Activated T-cell treated with anti-CD3 and anti-CD28 coated beads, Interleukin-2, amount 50 U/mL, for 72 hours (primary cell): ENCODE results near the gene MRPS31. TPM values are rescaled to one million over a fixed set of nuclear protein-coding genes. Genes with fewer than 3 reads are reported as not detected.
"Not testable (repeated sequence)": the region's sequence is repeated elsewhere in the genome, so short reads cannot be mapped to it uniquely, and the experiment has no call there.

Source experiments
- ATAC-seq, 2 donors: fragments of 150-1000 bp; cut with Tn5 transposase; replicated peaks in 1 of 2; 2 replicates each; pipeline ENCODE4 v1.10.0; 2021; ENCODE audit warnings: moderate library complexity in 2 of 2, mild to moderate bottlenecking in 1 of 2
- DNase-seq, 2 donors: peaks; one replicate each; pipeline ENCODE4 v3.0.0; 2021 to 2022; ENCODE audit warnings: mixed read lengths in 1 of 2
- H3K27ac Mint-ChIP-seq: one replicate; pipeline ENCODE4 v1.8.0; 2022; ENCODE audit warnings: mild to moderate bottlenecking, moderate library complexity, mixed read lengths
- H3K27me3 Mint-ChIP-seq: one replicate; pipeline ENCODE4 v1.8.0; 2022; ENCODE audit warnings: low read depth, mixed read lengths
- H3K36me3 Mint-ChIP-seq, 2 donors: one replicate each; pipeline ENCODE4 v1.8.0; 2022; ENCODE audit warnings: mixed read lengths in 2 of 2, mild to moderate bottlenecking in 1 of 2; ENCODE audit not compliant: insufficient read depth in 2 of 2
- H3K4me1 Mint-ChIP-seq: one replicate; pipeline ENCODE4 v1.8.0; 2022; ENCODE audit warnings: low read depth, mixed read lengths
- H3K4me3 Mint-ChIP-seq, 2 donors: one replicate each; pipeline ENCODE4 v1.8.0; 2022; ENCODE audit warnings: mild to moderate bottlenecking in 2 of 2, mixed read lengths in 2 of 2, moderate library complexity in 2 of 2
- H3K9me3 Mint-ChIP-seq, 2 donors: one replicate each; pipeline ENCODE4 v1.8.0; 2022; ENCODE audit warnings: mixed read lengths in 2 of 2
- total RNA-seq, 2 donors: library from RNA; stranded (reverse); gene quantifications; one replicate each; pipeline ENCODE4 v1.2.3, GENCODE V29; 2022

Gene MRPS31
- total RNA-seq, 2 donors from 2014 or later = 47.8 to 52.3 TPM

DNA sequence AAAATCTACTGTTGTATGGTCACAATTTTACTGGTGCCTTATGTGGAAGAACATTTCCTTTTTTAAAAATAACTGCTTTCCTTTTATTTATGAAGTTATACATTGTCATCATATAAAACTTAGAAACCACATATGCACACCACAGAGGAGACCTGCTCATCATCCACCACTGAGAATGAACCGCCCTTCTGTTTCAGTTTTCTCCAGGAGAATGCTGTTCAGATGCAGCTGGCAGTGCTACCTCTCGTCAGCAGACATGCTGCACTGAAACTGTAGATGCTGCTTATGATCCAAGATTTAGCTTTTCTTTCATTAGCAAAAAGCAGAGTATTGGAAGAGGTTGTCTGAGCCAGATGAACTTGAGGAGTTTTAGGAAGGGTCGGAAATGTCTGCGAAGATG is 28.5 kb upstream of the MRPS31 start:
- ATAC-seq = no peak
- Mint-ChIP-seq H3K4me1 (peaks cover 12% of the 10 kb centered on the region), H3K4me3 (no peak overlapping the region), H3K27ac (no peak overlapping the region), H3K9me3 (no peaks in the 10 kb centered on the region), H3K36me3 (peaks cover 0 to 3% of the 10 kb centered on the region in 2 donors), H3K27me3 (no peaks in the 10 kb centered on the region)
- DNase-seq = no peak

DNA sequence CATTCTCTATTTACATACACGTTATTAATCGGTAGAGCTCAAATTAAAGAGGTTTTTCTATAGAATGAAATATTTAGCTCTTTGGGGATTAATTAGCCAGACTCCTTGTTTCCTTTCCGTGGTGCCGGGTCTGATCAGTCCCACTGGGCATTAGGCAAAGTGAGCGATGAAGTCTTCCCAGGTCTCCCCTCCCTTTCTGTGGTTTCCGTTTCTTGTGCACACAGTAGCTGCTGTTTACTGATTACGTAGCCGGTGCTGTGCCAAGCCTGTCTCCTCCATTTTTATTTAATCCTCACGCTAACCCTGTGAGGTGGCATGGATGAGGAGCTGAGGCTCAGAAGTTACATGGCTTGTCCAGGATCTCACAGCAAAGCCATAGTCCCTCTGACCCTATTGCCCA is 27.4 kb upstream of the MRPS31 start:
- Mint-ChIP-seq H3K27ac (no peak overlapping the region), H3K36me3 (peaks cover 0 to 3% of the 10 kb centered on the region in 2 donors), H3K4me1 (peaks cover 16% of the 10 kb centered on the region), H3K27me3 (no peaks in the 10 kb centered on the region), H3K9me3 (no peaks in the 10 kb centered on the region), H3K4me3 (peak overlapping the region in 1 of 2 donors; percentile 37)
- no peak for DNase-seq
- ATAC-seq = peak in 1 of 2 donors; percentile 50

DNA sequence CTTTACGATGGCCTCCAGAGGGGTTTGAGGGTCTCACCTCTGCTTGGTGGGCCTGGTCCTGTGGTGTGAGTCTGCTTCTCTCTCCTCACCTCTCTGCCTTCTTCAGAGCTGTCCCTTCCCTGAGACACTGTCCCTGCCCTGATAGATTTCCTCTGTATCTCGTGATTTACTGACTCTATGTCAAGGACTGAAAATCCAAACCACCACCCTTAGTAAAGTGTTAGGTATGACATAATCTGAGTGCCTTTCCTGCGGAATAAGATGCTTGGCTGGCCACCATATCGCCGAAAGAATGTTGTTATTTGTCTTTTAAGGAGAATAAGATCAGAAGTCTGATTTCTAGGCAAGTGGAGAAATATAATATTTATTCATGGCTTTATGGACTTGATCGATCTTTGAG is 25.7 kb upstream of the MRPS31 start:
- Mint-ChIP-seq H3K36me3 (peaks cover 0 to 3% of the 10 kb centered on the region in 2 donors), H3K4me3 (no peak overlapping the region), H3K27ac (peak overlapping the region; percentile 21), H3K4me1 (peaks cover 26% of the 10 kb centered on the region), H3K27me3 (no peaks in the 10 kb centered on the region), H3K9me3 (no peaks in the 10 kb centered on the region)
- ATAC-seq (no peak), DNase-seq (no peak)

DNA sequence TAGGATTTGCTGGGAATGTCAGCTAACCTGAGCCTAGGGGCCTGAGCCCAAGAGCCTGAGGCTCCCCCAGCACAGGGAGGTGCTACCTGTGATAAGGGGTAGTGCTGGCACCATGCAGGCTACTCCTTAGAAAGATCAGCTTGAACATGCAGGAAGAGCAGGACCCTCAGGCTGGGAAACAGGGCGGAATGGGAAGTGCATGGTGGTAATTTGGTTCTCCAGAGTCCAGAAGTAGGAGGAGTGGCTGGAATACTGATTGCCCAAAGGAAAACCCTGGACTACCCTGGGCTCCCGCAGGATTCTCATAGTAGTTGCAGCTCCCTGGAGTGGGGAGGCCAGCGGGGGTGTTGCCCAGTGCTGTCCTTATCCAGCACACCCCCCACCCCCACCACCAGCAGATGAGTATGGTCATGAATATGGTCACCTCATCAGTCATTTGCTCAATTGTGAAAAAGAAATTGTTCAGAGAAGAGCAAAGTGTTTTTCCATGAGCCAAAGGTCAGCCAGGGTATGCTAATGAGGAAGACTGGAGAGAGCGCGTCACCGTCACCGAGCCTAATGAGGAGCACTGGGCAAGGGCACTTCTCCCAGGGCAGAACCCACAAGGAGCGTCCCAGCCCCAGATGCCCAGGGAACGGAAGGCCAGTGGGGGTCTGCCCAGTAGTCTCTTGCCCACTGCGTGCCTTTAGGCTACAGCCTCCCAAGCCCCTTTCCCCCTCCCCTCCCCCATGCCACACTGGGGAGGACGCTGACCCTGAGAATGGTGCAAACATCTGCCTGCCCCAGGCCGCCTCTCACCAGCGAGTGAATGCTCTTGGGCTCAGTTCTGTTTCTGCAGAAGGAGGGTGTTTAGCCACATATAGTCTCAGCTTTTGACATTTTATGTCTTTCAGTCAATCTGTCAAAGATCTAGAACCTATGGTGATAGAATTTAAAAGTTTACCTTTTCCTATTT is 23.7 kb upstream of the MRPS31 start:
- DNase-seq (no peak), ATAC-seq (no peak)
- Mint-ChIP-seq H3K9me3 (no peaks in the 10 kb centered on the region), H3K4me1 (peaks cover 39% of the 10 kb centered on the region), H3K27ac (no peak overlapping the region), H3K27me3 (no peaks in the 10 kb centered on the region), H3K36me3 (peaks cover 0 to 3% of the 10 kb centered on the region in 2 donors), H3K4me3 (no peak overlapping the region)

DNA sequence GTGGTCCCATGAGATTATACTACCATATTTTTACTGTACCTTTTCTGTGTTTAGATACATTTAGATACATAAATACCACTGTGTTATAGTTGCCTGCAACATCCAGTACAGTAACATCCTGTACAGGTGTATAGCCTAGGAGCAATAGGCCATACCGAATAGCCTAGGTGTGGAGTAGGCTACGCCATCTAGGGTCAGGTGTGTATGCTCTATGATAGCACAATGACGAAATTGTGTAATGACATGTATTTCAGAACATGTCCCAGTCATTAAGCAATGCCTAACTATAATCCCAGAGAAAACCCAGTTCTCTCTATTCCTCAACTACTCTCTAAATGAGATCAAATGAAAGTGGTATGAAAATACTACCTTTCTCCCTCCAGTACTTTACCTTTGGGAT is 22.3 kb upstream of the MRPS31 start:
- no peak overlapping the region for H3K4me3 Mint-ChIP-seq

DNA sequence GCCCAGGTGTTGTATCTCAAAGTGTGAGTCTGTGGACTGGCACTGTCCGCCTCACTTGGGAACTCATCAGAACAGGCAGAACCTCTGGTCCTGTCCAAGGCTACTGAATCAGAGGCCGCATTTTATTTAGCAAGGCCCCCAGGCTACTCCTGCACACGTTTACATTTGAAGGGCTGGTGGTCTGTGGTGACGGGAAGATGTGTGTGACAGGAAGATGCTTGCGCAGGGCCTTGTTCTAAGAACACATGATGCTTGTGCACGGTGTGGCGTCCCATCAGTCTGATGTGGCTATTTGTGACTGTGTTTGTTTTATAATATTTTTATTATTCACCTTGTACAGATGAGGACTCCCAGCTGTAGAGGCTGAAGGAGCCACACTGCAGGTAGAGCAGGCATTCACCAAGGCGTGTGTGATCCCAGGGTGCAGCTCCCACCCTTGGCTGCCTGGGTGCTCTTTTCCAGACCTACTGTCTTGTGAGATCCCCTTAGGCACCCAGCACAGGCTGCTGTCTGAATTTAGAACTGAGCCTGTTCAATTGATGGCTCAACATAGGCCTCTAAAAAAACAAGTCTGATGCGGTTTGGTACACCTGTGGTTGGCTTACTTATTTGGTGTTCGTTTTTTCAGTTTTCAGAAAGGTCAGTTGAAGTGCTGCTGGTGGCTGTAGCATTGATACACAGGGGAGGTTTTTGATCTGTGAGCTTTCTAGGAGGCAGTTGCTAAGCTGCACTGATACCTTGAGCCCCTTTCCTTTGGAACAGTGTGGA is 21.5 kb upstream of the MRPS31 start:
- Mint-ChIP-seq H3K4me1 (peaks cover 36% of the 10 kb centered on the region), H3K36me3 (no peaks in the 10 kb centered on the region), H3K9me3 (no peaks in the 10 kb centered on the region), H3K27me3 (no peaks in the 10 kb centered on the region), H3K4me3 (no peak overlapping the region), H3K27ac (peak overlapping the region; percentile 60)
- no peak for ATAC-seq
- DNase-seq = no peak

More for the DNA sequence above, 22.3 kb upstream of the MRPS31 start:
- DNase-seq (no peak), ATAC-seq (no peak)
- Mint-ChIP-seq H3K9me3 (no peaks in the 10 kb centered on the region), H3K4me1 (peaks cover 30% of the 10 kb centered on the region), H3K27ac (no peak overlapping the region), H3K36me3 (no peaks in the 10 kb centered on the region), H3K27me3 (no peaks in the 10 kb centered on the region)

DNA sequence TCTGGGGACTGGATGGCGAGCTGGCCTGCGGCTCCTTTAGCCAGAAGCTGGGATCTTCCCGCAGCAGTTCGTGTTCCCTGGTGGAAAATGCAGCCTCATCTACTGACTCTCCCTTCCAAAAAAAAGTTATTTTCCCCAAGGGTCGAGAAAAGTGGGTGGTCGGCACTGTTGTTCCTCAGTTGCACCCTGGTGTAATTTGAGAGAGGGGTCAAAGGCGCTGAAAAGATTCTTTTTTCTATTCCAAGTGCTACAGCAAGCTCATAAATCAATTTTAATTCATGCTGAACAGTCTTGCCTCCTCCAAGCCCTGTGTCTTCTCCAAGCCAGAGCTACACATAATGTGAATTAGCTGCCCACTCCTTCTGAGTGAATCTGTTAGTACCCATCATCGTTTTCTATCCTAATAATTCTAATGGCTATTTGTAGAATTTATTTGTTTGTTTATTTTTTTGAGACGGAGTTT is 19.2 kb upstream of the MRPS31 start:
- no peak for DNase-seq
- H3K4me1 Mint-ChIP-seq = peaks cover 51% of the 10 kb centered on the region
- no peak overlapping the region for H3K27ac Mint-ChIP-seq
- H3K27me3 Mint-ChIP-seq = no peaks in the 10 kb centered on the region
- H3K36me3 Mint-ChIP-seq = no peaks in the 10 kb centered on the region
- ATAC-seq = no peak
- H3K4me3 Mint-ChIP-seq = peak overlapping the region; percentile 72 to 77
- H3K9me3 Mint-ChIP-seq = no peaks in the 10 kb centered on the region

DNA sequence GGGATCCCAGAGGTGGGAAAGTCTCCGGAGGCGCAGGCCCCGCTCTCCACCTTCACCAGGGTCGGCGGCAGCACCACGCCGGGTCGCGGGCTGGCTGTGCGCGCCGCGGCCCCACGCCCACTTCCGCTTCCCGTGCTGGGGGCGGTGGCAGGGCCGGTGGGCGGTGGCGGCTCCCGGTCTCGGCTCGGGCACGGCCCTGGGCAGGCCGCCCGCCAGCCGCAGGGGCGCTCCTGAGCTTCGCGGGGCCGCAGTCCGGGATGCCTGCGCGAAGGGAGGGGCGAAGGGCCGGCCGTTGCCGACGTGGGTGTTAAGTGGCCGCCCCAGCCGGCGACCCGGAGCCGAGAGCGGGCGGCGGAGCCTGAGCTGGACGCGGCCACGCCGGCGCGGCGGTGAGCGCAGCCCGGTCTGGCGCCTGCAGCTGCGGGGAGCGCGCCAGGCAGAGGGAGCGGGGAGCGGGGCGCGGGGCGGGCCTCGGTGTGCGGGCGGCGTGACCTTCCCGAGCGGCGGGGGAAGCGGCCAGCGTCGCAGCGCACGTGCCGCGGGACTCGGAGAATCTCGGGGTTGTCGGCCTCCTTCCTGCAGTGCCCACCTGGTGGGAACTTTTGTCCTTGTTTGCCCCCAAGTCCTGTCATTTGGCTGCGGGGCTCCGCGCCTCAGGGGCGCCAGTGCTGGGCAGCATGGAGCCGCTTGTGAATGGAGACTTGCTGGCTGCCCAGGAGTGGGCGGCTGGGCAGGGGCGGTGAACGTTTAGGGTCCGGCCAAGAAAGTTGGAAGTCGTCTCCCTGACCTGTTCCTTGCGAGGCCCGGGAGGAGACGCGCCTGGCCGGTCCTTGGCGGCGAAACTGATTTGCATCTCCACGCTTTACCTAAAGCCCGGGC is 18.5 kb upstream of the MRPS31 start, which contains the start of gene SLC25A15:
TSS of gene SLC25A15 (plus strand) at position 337 of the 879 bp plus-strand sequence. CDS start 3,616 bp downstream, outside the sequence.
- no peak within 1 kb of the TSS for H3K27ac Mint-ChIP-seq
- DNase-seq (peak; percentile 85 to 90), ATAC-seq (peak; percentile 89 to 91)
- no peaks in the 10 kb centered on the region for H3K27me3 Mint-ChIP-seq
- H3K36me3 Mint-ChIP-seq = no peaks in the 10 kb centered on the region
- H3K4me1 Mint-ChIP-seq = peaks cover 48% of the 10 kb centered on the region
- H3K4me3 Mint-ChIP-seq = peak within 1 kb of the TSS; percentile 72 to 80
- no peaks in the 10 kb centered on the region for H3K9me3 Mint-ChIP-seq

DNA sequence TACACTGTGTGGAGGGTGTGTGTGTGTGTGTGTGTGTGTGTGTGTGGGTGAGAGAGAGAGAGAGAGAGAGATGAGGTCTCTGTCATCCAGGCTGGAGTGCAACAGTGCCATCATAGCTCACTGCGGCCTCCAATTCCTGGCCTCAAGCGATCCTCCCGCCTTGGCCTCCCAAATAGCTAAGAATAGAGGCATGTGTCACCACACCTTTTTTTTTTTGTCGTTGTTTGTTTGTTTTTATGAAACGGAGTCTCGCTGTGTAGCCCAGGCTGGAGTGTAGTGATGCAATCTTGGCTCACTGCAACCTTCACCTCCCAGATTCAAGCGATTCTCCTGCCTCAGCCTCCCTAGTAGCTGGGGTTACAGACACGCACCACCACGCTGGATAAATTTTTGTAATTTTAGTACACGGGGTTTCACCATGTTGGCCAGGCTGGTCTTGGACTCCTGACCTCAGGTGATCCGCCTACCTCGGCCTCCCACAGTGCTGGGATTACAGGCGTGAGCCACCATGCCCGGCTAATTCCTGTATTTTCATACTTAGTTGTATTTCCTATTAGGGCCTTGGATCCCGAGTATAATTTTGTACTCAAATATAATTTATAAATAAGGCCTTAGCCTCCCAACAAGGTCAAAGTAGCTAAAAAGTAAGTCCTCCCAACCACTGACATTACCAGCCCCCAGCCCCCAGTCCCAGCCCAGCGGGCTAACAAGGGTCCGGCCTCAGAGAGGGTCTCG is 17.7 kb upstream of the MRPS31 start:
- not testable (repeated sequence) for H3K27me3 Mint-ChIP-seq, ATAC-seq, H3K27ac Mint-ChIP-seq, H3K36me3 Mint-ChIP-seq, DNase-seq, H3K9me3 Mint-ChIP-seq
- peak overlapping the region; percentile 69 to 80 for H3K4me3 Mint-ChIP-seq
- peaks cover 45% of the 10 kb centered on the region for H3K4me1 Mint-ChIP-seq

DNA sequence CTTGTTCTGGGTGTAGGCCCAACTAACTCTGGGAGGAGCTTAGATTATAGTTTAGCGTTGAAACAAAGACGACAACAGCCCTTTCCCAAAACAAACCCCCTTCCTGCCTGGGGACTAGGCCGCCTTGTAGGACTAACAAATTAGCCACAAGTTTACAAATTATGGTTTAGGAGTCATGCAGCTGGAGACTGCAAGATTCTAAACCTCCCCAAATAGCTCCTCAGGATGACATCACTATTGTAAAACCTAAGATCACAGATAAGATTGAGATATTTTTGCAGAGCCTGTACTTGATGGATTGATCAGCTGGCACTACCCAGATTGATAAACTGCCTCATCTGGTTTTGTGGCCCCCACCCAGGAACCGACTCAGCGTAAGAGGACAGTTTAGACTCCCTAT is 16.1 kb upstream of the MRPS31 start:
- no peaks in the 10 kb centered on the region for H3K27me3 Mint-ChIP-seq
- no peaks in the 10 kb centered on the region for H3K36me3 Mint-ChIP-seq
- H3K27ac Mint-ChIP-seq = peak overlapping the region; percentile 78
- peaks cover 39% of the 10 kb centered on the region for H3K4me1 Mint-ChIP-seq
- DNase-seq = peak in 1 of 2 donors; percentile 31
- peak; percentile 25 to 30 for ATAC-seq
- H3K9me3 Mint-ChIP-seq = no peaks in the 10 kb centered on the region
- H3K4me3 Mint-ChIP-seq = peak overlapping the region; percentile 43 to 80

DNA sequence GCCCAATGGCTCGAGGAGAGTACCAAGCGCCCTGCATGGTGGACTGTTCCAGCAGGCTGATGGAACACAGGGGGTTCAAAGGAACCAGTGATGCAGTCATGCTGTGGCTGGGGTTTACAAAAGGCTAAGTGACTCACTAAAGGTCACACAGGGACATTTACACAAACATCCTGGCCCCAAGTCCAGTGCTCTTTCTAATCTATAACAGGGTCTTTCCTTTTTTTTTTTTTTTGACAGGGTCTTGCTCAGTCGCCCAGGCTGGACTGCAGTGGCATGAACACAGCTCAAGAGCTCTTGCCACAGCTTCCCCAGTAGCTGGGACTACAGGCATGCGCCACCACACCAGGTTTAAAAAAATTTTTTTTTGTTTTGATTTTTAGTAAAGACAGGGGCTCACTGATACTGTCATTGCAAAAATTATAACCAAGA is 15.6 kb upstream of the MRPS31 start:
- Mint-ChIP-seq H3K36me3 (no peaks in the 10 kb centered on the region), H3K27me3 (no peaks in the 10 kb centered on the region), H3K4me3 (peak overlapping the region; percentile 43 to 80), H3K9me3 (no peaks in the 10 kb centered on the region), H3K27ac (peak overlapping the region; percentile 78), H3K4me1 (peaks cover 34% of the 10 kb centered on the region)
- ATAC-seq (peak; percentile 54), DNase-seq (peak; percentile 53 to 54)

DNA sequence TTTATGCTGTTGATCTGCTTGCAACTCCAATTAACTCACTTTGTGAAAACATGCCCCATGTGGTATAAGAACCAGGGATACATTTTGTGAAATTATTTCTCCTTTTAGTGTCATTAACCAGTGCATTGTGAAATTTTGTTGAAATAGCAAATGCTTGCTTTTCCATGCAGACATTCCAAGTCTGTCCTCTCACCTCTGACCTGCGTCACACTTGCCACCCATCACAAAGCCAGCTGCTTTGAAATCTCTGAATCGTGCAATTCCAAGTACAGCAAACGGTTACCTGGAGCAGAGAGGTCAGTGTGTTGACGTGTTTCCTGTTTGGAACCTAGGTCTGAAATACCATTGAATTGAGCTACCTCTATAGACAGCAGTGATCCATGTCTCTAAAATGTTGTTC is 13.6 kb upstream of the MRPS31 start:
- Mint-ChIP-seq H3K36me3 (no peaks in the 10 kb centered on the region), H3K27ac (no peak overlapping the region), H3K27me3 (no peaks in the 10 kb centered on the region), H3K9me3 (no peaks in the 10 kb centered on the region), H3K4me1 (peaks cover 22% of the 10 kb centered on the region), H3K4me3 (no peak overlapping the region)
- DNase-seq (no peak), ATAC-seq (no peak)
